ENCODE measurements around the gene ARHGEF5.

DNA sequence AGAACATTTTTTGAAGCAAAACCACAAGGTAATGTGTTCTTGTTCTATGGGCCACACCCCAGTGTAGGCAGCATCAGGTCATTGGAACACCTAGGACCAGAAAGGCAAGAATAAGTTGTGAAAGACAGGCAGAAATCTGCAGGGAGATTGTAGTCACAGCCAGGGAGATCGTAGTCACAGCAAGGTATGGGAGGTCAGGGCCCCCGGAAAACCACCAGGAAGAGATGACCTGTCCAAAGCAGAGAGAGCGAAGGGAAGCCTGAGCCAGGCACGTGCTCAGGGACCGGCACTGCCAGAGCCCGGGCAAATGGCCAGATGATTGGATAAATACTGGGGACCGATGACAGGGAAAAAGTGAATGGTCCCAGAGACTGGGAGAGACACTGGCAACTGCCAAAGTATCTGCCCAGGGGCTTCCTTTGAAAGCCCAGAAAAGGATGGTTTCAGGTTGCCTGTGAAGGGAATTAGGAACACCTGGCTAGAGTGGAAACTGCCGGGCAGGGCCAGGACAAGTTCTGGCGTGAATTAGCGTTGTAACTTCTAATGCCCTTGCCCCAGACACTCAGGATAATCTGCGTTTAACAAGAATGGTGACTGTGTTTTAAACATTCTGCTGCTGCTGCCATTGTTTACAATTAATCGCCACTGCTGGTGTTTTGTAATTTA lies 52.2 kb downstream of the ARHGEF5 start:
- TF ChIP-seq RCOR1 (IDR thresholded peaks at IDR 0.05; ENCODE audit: low read length) (no peak), RXRA (IDR thresholded peaks at IDR 0.05; ENCODE audit: borderline replicate concordance, low read depth) (no peak), CHD2 (IDR thresholded peaks at IDR 0.05; ENCODE audit: low read length, partially characterized antibody) (no peak), EP300 (IDR thresholded peaks at IDR 0.05; ENCODE audit: borderline replicate concordance in 1 of 2, low read depth in 1 of 2, low read length in 1 of 2) (no peak), POLR2AphosphoS5 (IDR thresholded peaks at IDR 0.05; ENCODE audit: low read depth, low read length) (no peak), SIN3A (IDR thresholded peaks at IDR 0.05; ENCODE audit: borderline replicate concordance, low read depth, low read length) (no peak), JUND (IDR thresholded peaks at IDR 0.05) (no peak), GABPA (IDR thresholded peaks at IDR 0.05; ENCODE audit: low read depth) (no peak)
- TF ChIP-seq, protein P1, sequence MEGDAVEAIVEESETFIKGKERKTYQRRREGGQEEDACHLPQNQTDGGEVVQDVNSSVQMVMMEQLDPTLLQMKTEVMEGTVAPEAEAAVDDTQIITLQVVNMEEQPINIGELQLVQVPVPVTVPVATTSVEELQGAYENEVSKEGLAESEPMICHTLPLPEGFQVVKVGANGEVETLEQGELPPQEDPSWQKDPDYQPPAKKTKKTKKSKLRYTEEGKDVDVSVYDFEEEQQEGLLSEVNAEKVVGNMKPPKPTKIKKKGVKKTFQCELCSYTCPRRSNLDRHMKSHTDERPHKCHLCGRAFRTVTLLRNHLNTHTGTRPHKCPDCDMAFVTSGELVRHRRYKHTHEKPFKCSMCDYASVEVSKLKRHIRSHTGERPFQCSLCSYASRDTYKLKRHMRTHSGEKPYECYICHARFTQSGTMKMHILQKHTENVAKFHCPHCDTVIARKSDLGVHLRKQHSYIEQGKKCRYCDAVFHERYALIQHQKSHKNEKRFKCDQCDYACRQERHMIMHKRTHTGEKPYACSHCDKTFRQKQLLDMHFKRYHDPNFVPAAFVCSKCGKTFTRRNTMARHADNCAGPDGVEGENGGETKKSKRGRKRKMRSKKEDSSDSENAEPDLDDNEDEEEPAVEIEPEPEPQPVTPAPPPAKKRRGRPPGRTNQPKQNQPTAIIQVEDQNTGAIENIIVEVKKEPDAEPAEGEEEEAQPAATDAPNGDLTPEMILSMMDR (IDR thresholded peaks at IDR 0.05) = no peak
- TF ChIP-seq, protein P2, sequence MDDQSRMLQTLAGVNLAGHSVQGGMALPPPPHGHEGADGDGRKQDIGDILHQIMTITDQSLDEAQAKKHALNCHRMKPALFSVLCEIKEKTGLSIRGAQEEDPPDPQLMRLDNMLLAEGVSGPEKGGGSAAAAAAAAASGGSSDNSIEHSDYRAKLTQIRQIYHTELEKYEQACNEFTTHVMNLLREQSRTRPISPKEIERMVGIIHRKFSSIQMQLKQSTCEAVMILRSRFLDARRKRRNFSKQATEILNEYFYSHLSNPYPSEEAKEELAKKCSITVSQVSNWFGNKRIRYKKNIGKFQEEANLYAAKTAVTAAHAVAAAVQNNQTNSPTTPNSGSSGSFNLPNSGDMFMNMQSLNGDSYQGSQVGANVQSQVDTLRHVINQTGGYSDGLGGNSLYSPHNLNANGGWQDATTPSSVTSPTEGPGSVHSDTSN (IDR thresholded peaks at IDR 0.05) = no peak
- TF ChIP-seq, protein P3, sequence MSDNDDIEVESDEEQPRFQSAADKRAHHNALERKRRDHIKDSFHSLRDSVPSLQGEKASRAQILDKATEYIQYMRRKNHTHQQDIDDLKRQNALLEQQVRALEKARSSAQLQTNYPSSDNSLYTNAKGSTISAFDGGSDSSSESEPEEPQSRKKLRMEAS (IDR thresholded peaks at IDR 0.05; ENCODE audit: low read depth) = no peak
